ENCODE results near the gene BOC.

GRCh38 chr3:113165841-113166240 lies 45.5 kb upstream of the BOC start:
- TF ChIP-seq CTCF (IDR thresholded peaks at IDR 0.05; ENCODE audit: extremely low read depth in 1 of 2, insufficient read depth in 1 of 2, low read depth in 1 of 2, low read length in 2 of 2) = no peak
- TF ChIP-seq POLR2AphosphoS5 (IDR thresholded peaks at IDR 0.05; ENCODE audit: insufficient read depth, low read depth, low read length) = no peak
- no peak for TF ChIP-seq POLR2A (IDR thresholded peaks at IDR 0.05; ENCODE audit: low read depth, low read length)

Measured in endothelial cell of umbilical vein (primary cell).